HEK293 (cell line): ENCODE results near the gene STK38.

Experiments used
- CTCF ChIA-PET: fragments of 350-600 bp; formaldehyde crosslinking; extraction: SDS; loops from one replicate; lab custom pipeline; 2021; ENCODE audit warnings: antibody characterized with exemption; lab: Yijun Ruan, JAX
- POLR2A ChIA-PET: fragments of 300-600 bp; formaldehyde crosslinking; extraction: SDS; loops from one replicate; lab custom pipeline; 2020; ENCODE audit warnings: antibody characterized with exemption, inconsistent platforms; lab: Yijun Ruan, JAX
- H3K27ac ChIP-seq: fragments of 200-500 bp; sonication (Bioruptor generic); 2 replicates; pipeline ENCODE4 v1.5.1; 2014; ENCODE audit warnings: low read depth, low read length, control low read depth, inconsistent platforms; ENCODE audit errors: extremely low read depth
- H3K36me3 ChIP-seq, 2 experiments: fragments of 200-500 bp in 1 of 2; sonication (Bioruptor generic) in 1 of 2; 1 replicate in 1 of 2; 2 replicates in 1 of 2; pipeline ENCODE4 v1.5.1; 2014 to 2017; ENCODE audit warnings: inconsistent platforms in 2 of 2, low read length in 2 of 2; ENCODE audit not compliant: control insufficient read depth in 2 of 2, insufficient read depth in 1 of 2
- H3K4me1 ChIP-seq: fragments of 200-500 bp; sonication (Bioruptor generic); 2 replicates; pipeline ENCODE4 v1.5.1; 2014; ENCODE audit warnings: mild to moderate bottlenecking, low read length, inconsistent platforms; ENCODE audit not compliant: control insufficient read depth, insufficient read depth
- H3K4me3 ChIP-seq: 2 replicates; pipeline ENCODE4 v1.5.1; 2011; ENCODE audit warnings: low read depth, mild to moderate bottlenecking, control low read depth, low read length, moderate library complexity
- H3K9me3 ChIP-seq: fragments of 200-500 bp; sonication (Bioruptor generic); 2 replicates; pipeline ENCODE4 v1.5.1; 2014; ENCODE audit warnings: low read depth, low read length, inconsistent platforms; ENCODE audit not compliant: control insufficient read depth, insufficient read depth
- FEZF1 ChIP-seq: fragments of 450-650 bp; formaldehyde crosslinking; IDR thresholded peaks from 2 replicates; pipeline ENCODE4 v1.5.1; 2016; ENCODE audit warnings: missing biosample characterization, missing genetic modification characterization
- GFI1B ChIP-seq: fragments of 450-650 bp; formaldehyde crosslinking; IDR thresholded peaks from 2 replicates; pipeline ENCODE4 v1.5.1; 2016; ENCODE audit warnings: missing biosample characterization, missing genetic modification characterization
- KLF1 ChIP-seq: fragments of 450-650 bp; formaldehyde crosslinking; IDR thresholded peaks from 2 replicates; pipeline ENCODE4 v1.5.1; 2016; ENCODE audit warnings: missing biosample characterization, missing genetic modification characterization
- MYNN ChIP-seq: fragments of 450-650 bp; formaldehyde crosslinking; IDR thresholded peaks from 2 replicates; pipeline ENCODE4 v1.5.1; 2016; ENCODE audit warnings: missing biosample characterization, missing genetic modification characterization, borderline replicate concordance
- OVOL3 ChIP-seq: fragments of 450-650 bp; formaldehyde crosslinking; IDR thresholded peaks from 2 replicates; pipeline ENCODE4 v1.5.1; 2016; ENCODE audit warnings: missing biosample characterization, missing genetic modification characterization
- YY1 ChIP-seq: fragments of 450-650 bp; formaldehyde crosslinking; IDR thresholded peaks from 2 replicates; pipeline ENCODE4 v1.5.1; 2018; ENCODE audit warnings: missing biosample characterization, missing genetic modification characterization
- YY2 ChIP-seq: fragments of 450-650 bp; formaldehyde crosslinking; IDR thresholded peaks from 2 replicates; pipeline ENCODE4 v1.5.1; 2016; ENCODE audit warnings: missing biosample characterization, missing genetic modification characterization
- ZBTB26 ChIP-seq: fragments of 450-650 bp; formaldehyde crosslinking; optimal IDR thresholded peaks from 2 replicates; pipeline ENCODE3; 2016; ENCODE audit warnings: missing biosample characterization, mild to moderate bottlenecking, missing genetic modification characterization
- ZFP41 ChIP-seq: fragments of 450-650 bp; formaldehyde crosslinking; IDR thresholded peaks from 2 replicates; pipeline ENCODE4 v1.5.1; 2016; ENCODE audit warnings: missing biosample characterization, missing genetic modification characterization, borderline replicate concordance
- ZNF114 ChIP-seq: fragments of 450-650 bp; formaldehyde crosslinking; IDR thresholded peaks from 2 replicates; pipeline ENCODE4 v1.5.0; 2017; ENCODE audit warnings: missing biosample characterization, missing genetic modification characterization
- ZNF121 ChIP-seq: fragments of 450-650 bp; formaldehyde crosslinking; IDR thresholded peaks from 2 replicates; pipeline ENCODE4 v1.5.1; 2016; ENCODE audit warnings: missing biosample characterization, missing genetic modification characterization
- ZNF175 ChIP-seq: fragments of 450-650 bp; formaldehyde crosslinking; IDR thresholded peaks from 2 replicates; pipeline ENCODE4 v1.5.1; 2016; ENCODE audit warnings: missing biosample characterization, missing genetic modification characterization
- ZNF214 ChIP-seq: fragments of 450-650 bp; formaldehyde crosslinking; IDR thresholded peaks from 2 replicates; pipeline ENCODE4 v1.5.1; 2017; ENCODE audit warnings: missing biosample characterization, mild to moderate bottlenecking, missing genetic modification characterization, borderline replicate concordance
- ZNF24 ChIP-seq: fragments of 450-650 bp; formaldehyde crosslinking; IDR thresholded peaks from 2 replicates; pipeline ENCODE4 v1.5.1; 2016; ENCODE audit warnings: missing biosample characterization, missing genetic modification characterization
- ZNF335 ChIP-seq: fragments of 450-650 bp; formaldehyde crosslinking; conservative IDR thresholded peaks from 2 replicates; pipeline ENCODE4 v1.5.1; 2016; ENCODE audit warnings: missing biosample characterization, missing genetic modification characterization
- ZNF501 ChIP-seq: fragments of 450-650 bp; formaldehyde crosslinking; IDR thresholded peaks from 2 replicates; pipeline ENCODE4 v1.5.1; 2016; ENCODE audit warnings: missing biosample characterization, missing genetic modification characterization
- ZNF549 ChIP-seq: fragments of 450-650 bp; IDR thresholded peaks from 2 replicates; pipeline ENCODE4 v1.5.1; 2018; ENCODE audit warnings: missing biosample characterization, missing genetic modification characterization, mild to moderate bottlenecking, inconsistent platforms, moderate library complexity
- ZNF555 ChIP-seq: fragments of 450-650 bp; formaldehyde crosslinking; conservative IDR thresholded peaks from 2 replicates; pipeline ENCODE4 v1.5.1; 2017; ENCODE audit warnings: missing biosample characterization, mild to moderate bottlenecking, missing genetic modification characterization, inconsistent platforms
- ZNF610 ChIP-seq: fragments of 450-650 bp; formaldehyde crosslinking; IDR thresholded peaks from 2 replicates; pipeline ENCODE4 v1.5.1; 2016; ENCODE audit warnings: missing biosample characterization, missing genetic modification characterization, borderline replicate concordance
- ZNF621 ChIP-seq: fragments of 450-650 bp; formaldehyde crosslinking; IDR thresholded peaks from 2 replicates; pipeline ENCODE4 v1.5.1; 2017; ENCODE audit warnings: missing biosample characterization, missing genetic modification characterization
- TF ChIP-seq, protein P1 (sequence below): fragments of 450-650 bp; formaldehyde crosslinking; IDR thresholded peaks from 2 replicates; pipeline ENCODE4 v1.5.1; 2016; ENCODE audit warnings: missing biosample characterization, missing genetic modification characterization

STK38 gene

DNA sequence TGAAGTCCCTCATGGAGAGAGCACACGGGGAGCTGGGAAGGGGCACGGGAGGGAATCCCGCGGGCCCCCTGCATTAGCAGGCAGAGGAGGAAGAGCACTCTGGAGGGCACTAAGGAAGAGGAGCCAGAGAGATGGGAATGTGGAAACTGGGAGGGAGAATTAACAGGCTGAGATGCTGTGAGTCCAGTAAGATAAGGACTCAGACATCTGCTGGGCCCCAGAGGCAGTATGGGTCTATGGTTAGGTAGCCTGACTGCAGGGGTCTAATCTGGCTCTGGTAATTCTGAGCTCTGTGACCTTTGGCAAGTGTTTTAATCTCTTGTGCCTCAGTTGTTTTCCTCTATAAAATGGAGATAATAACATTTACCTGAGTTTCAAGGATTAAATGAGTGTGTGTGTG lies 31.2 kb upstream of the STK38 start (continued):
- no peak for TF ChIP-seq FEZF1
- no peak for TF ChIP-seq MYNN (tag by site-specific recombination)
- no peak for TF ChIP-seq YY2 (tag by site-specific recombination)
- TF ChIP-seq ZNF335 (tag by site-specific recombination), result no peak
- TF ChIP-seq ZNF549 (tag by site-specific recombination), result no peak

DNA sequence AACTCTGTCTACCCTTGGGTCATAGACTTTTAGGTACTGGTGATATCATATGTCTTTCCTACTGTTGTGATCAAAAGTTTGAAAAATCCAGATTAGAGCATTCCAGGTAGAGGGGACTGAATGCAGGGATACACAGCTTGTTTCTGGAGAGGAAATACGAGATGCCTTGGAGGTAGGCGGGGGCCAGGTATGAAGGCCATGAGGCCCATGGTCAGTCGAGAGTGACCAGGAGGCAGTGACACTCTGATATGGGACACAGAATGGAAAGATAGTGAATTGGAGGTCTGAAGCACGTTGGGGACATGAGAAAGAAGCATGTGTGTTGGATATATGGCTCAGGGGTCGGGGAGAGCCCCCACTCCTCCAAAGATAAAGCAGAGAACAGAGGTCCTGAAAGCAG lies 30.8 kb upstream of the STK38 start:
- H3K36me3 ChIP-seq, result no peaks in the 10 kb centered on the region
- no peaks in the 10 kb centered on the region for H3K9me3 ChIP-seq
- TF ChIP-seq YY1, result no peak
- TF ChIP-seq ZNF501 (tag by site-specific recombination), result no peak
- TF ChIP-seq ZNF335 (tag by site-specific recombination), result no peak
- no peak for TF ChIP-seq OVOL3 (tag by site-specific recombination)
- no peak for TF ChIP-seq ZFP41 (tag by site-specific recombination)
- TF ChIP-seq ZNF24, result no peak
- no peak for TF ChIP-seq ZNF175 (tag by site-specific recombination)
- ChIA-PET CTCF (interaction anchor here (0.6 to 1.2 kb wide), 3 partner anchors 9 to 223 kb away, joined by 3 to 5 read pairs (median 4); no protein-coding TSS in a partner anchor), POLR2A (interaction anchor here (0.6 kb wide), 1 partner anchor 510 kb away, joined by 5 read pairs; no protein-coding TSS in a partner anchor)
- H3K4me3 ChIP-seq, result no peak overlapping the region
- no peak overlapping the region for H3K27ac ChIP-seq
- peaks cover 6% of the 10 kb centered on the region; the same call in 1 of the 2 replicates for H3K4me1 ChIP-seq

DNA sequence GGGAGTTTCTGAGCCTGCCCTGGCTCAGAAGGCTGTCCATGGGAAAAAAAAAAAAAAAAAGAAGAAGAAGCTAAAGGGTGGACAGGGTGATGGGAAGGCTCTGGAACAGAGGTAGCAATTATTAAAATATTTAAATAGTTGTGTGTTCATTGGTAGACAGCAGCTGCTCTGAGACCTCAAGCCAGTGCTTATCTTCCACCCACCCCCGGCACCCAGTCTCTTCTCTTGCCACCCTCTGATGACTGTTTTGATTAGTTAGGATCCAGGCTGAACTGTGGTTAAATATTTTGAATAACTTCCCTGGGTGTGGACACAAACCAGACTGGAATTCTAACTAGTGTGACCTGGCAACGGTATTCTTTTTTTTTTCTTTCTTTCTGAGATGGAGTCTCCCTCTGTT lies 30.0 kb upstream of the STK38 start:
- Histone ChIP-seq H3K9me3 (no peaks in the 10 kb centered on the region), H3K36me3 (no peaks in the 10 kb centered on the region), H3K27ac (no peak overlapping the region), H3K4me3 (no peak overlapping the region), H3K4me1 (peaks cover 6% of the 10 kb centered on the region; the same call in 1 of the 2 replicates)
- TF ChIP-seq KLF1 (tag by site-specific recombination) (0 out of 2 replicates have a peak, but pooled peaks have one; percentile 37), ZNF555 (tag by site-specific recombination) (no peak)
- ChIA-PET POLR2A (interaction anchor here (0.6 to 1.0 kb wide), 3 partner anchors 24 to 510 kb away, joined by 3 to 5 read pairs (median 5); no protein-coding TSS in a partner anchor), CTCF (interaction anchor here (0.6 to 1.5 kb wide), 2 partner anchors 9 to 509 kb away, joined by 3 read pairs; no protein-coding TSS in a partner anchor)

- Histone ChIP-seq H3K36me3 (no peaks in the 10 kb centered on the region), H3K27ac (no peak overlapping the region), H3K9me3 (no peaks in the 10 kb centered on the region), H3K4me3 (no peak overlapping the region), H3K4me1 (peaks cover 6% of the 10 kb centered on the region; the same call in 1 of the 2 replicates)
- POLR2A ChIA-PET, result interaction anchor here (0.9 to 1.0 kb wide), 2 partner anchors 24 to 91 kb away, joined by 3 to 5 read pairs; no protein-coding TSS in a partner anchor
- CTCF ChIA-PET, result interaction anchor here (0.9 to 1.5 kb wide), 4 partner anchors 10 to 183 kb away, joined by 3 to 9 read pairs (median 4); no protein-coding TSS in a partner anchor
- no peak for TF ChIP-seq ZNF175 (tag by site-specific recombination)
- no peak for TF ChIP-seq GFI1B (tag by site-specific recombination)
- TF ChIP-seq ZNF121 (tag by site-specific recombination), result no peak
- no peak for TF ChIP-seq ZNF621 (tag by site-specific recombination)
- TF ChIP-seq ZBTB26 (tag by site-specific recombination), result no peak
- TF ChIP-seq, protein P1, sequence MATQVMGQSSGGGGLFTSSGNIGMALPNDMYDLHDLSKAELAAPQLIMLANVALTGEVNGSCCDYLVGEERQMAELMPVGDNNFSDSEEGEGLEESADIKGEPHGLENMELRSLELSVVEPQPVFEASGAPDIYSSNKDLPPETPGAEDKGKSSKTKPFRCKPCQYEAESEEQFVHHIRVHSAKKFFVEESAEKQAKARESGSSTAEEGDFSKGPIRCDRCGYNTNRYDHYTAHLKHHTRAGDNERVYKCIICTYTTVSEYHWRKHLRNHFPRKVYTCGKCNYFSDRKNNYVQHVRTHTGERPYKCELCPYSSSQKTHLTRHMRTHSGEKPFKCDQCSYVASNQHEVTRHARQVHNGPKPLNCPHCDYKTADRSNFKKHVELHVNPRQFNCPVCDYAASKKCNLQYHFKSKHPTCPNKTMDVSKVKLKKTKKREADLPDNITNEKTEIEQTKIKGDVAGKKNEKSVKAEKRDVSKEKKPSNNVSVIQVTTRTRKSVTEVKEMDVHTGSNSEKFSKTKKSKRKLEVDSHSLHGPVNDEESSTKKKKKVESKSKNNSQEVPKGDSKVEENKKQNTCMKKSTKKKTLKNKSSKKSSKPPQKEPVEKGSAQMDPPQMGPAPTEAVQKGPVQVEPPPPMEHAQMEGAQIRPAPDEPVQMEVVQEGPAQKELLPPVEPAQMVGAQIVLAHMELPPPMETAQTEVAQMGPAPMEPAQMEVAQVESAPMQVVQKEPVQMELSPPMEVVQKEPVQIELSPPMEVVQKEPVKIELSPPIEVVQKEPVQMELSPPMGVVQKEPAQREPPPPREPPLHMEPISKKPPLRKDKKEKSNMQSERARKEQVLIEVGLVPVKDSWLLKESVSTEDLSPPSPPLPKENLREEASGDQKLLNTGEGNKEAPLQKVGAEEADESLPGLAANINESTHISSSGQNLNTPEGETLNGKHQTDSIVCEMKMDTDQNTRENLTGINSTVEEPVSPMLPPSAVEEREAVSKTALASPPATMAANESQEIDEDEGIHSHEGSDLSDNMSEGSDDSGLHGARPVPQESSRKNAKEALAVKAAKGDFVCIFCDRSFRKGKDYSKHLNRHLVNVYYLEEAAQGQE (tag by site-specific recombination), result no peak
- TF ChIP-seq ZNF214 (tag by site-specific recombination), result no peak
- no peak for TF ChIP-seq ZNF610 (tag by site-specific recombination)
- TF ChIP-seq ZNF114 (tag by site-specific recombination), result no peak
Observed at GRCh38 chr6:36576578-36576977, 29.3 kb upstream of the STK38 start.
